Hepatocyte (in vitro differentiated cells): ENCODE measurements around the gene RAPGEF4.

ENCODE experiments used
- CTCF ChIP-seq: fragments of 200-600 bp; sonication (generic); IDR thresholded peaks from 2 replicates; pipeline ENCODE4 v1.5.1; 2016; ENCODE audit warnings: antibody characterized with exemption, mild to moderate bottlenecking; ENCODE audit not compliant: poor library complexity
- EZH2 ChIP-seq: fragments of 200-600 bp; sonication (generic); IDR thresholded peaks from 2 replicates; pipeline ENCODE4 v1.6.1; 2016; ENCODE audit warnings: antibody characterized with exemption, mild to moderate bottlenecking, borderline replicate concordance

- TF ChIP-seq CTCF (no peak), EZH2 (no peak)
These were observed 194.0 kb downstream of the RAPGEF4 start for GRCh38 chr2:172929644-172930043.
